Ramos (cell line): Measurements from ENCODE around the gene SDHAF2.

Source experiments
- in situ Hi-C: fragments of 300-500 bp; cut with MboI; formaldehyde crosslinking; loops from one replicate; pipeline ENCODE4 v1.14.3; 2022; ENCODE audit warnings: low sequenced_read_pairs; ENCODE audit not compliant: unreplicated experiment

Gene SDHAF2

DNA sequence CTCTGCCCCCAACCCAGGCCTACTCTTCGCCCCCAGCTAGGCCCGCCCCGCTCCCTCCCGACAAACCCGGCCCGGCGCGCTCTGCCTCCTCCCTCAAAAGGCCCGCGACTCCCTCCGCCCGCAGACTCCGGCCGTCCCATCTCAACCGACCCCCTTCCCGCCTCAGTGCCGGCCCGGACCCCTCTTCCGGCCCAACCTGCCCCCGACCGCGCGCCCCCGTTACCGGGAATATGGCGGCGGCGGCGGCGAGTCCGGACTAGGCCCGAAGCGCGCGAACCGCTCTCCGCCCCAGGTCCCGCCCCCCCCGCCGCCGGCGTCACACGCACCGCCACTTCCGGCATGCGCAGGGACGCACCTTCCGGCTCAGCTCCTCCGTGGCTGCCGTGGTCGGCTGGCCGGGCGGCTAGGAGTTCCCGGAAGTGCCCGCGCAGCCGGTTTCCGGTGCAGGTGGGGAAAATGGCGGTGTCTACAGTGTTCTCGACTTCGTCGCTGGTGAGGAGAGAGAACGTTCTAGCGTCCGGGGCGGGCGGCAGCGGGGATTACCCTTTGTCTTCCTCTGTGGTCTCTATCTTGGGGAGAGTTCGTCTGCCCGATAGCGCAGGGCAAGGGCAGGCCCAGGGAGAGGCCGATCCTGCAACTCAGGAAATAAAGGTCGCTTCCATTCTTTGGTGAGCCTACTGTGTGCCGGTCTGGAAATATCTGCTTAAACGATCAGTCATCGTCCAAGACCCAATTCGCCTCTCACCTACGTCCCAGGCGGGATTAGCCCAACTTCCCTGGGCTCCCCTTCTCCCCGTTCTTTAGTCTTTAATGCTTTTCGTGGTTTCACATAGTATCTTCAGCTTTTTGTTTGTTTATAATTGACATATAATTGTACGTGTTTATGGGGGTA, at the start of gene SDHAF2, which contains the start of gene CPSF7:
TSS of gene SDHAF2 (plus strand) at position 434 of the 892 bp plus-strand sequence. CDS start at position 457, 23 bp downstream.
TSS of gene CPSF7 (minus strand) at position 285 of the 892 bp plus-strand sequence. CDS start 740 bp downstream, outside the sequence.
- in situ Hi-C loops, result no loop called here

DNA sequence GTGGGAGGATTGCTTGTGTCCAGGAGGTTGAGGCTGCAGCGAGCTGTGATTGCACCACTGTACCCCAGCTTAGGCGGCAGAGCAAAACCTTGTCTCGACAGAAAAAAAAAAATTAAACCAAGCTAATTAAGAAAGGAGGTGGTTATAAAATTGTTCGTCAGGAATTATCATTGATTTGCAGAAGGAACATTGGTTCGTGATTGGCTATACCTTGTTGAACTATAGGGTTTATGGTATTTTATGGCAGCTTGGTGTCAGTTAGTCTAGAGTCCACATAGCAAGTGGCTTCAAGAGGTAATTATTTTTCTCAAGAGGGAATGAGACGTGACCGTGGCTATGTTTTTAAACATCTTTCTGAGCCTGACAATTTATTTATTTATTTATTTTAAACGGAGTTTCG, 49.0 kb upstream of the SDHAF2 start:
- in situ Hi-C loops, result loop anchor here (10.0 kb wide), 1 partner anchor 126 kb away; no protein-coding TSS in a partner anchor

DNA sequence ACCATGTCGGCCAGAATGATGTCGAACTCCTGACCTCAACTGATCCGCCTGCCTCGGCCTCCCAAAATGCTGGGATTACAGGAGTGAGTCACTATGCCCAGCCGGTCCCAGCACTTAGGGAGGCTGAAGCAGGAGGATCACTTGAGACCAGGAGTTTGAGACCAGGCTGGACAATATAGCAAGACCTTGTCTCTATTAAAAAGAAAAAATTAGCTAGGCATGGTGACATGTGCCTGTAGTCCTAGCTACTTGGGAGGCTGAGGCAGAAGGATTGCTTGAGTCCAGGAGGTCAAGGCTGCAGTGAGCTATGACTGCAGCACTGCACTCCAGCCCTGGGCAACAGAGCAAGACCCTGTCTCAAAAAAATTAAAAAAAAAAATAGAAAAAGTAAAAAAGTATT, 46.1 kb upstream of the SDHAF2 start:
- in situ Hi-C loops, result loop anchor here (10.0 kb wide), 1 partner anchor 129 kb away; no protein-coding TSS in a partner anchor

DNA sequence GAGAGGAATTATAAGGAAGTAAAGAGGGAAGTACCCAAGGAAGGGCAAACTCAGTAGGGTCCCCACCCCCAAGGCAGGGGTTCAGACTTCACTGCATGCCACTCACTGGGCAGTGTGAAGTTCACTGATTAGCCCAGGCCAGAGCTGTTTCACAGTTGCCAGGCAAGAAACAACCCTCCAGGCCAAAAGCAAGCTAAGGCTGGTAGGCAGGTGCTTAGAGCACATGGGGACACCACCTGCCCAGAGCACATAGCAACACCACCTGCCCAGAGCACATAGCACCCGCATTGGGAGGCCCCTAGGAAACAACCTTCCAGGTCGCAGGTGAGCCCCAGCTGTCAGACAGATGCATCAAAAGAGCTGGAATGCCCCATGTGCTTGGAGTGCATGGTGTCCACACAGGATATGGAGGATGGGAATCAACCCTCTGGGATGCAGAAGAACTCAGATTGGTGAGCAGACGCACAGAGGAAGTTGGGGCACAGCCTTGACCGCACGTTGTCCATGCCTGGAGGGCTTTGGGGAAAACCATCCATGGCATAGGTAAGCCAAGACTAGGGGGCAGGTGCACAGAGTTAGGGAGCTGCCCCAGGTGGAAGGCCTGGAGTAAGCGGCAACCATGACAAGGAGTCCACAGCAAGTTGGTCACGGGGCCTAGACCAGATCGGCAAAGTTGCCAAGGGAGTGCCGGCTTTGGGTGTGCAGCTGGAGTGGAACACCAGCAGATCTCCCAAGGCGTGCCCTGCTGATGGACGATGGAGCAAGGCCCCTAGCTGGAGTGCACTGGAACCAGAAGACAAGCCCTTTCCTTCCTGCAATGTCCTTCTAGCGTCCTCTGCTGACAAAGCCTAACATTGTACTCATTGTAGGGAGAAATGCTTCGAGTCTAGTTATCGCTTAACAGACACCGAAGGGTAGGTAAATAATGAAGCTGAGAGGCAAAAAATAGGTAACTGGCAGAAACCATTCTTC, 45.4 kb upstream of the SDHAF2 start:
- in situ Hi-C loops, result loop anchor here (5.0 to 10.0 kb wide), 2 partner anchors 47 to 130 kb away; no protein-coding TSS in a partner anchor

DNA sequence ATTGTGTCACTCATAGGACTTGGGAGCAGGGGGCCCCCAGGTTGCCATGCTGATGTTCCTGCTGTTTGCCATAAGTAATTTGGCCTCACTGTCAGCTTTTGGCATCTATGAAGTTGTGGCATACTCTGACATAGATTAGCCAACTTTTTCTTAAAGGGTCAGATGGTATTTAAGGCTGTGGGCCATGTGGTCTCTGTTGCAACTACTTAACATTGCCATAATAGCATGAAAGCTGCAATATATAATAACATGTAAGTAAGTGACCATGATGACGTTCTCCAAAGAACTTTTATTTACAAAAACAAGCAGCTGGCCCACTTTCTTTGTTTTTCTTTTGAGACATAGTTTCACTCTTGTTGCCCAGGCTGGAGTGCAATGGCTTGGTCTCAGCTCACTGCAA, 39.8 kb upstream of the SDHAF2 start:
- in situ Hi-C loops, result no loop called here

DNA sequence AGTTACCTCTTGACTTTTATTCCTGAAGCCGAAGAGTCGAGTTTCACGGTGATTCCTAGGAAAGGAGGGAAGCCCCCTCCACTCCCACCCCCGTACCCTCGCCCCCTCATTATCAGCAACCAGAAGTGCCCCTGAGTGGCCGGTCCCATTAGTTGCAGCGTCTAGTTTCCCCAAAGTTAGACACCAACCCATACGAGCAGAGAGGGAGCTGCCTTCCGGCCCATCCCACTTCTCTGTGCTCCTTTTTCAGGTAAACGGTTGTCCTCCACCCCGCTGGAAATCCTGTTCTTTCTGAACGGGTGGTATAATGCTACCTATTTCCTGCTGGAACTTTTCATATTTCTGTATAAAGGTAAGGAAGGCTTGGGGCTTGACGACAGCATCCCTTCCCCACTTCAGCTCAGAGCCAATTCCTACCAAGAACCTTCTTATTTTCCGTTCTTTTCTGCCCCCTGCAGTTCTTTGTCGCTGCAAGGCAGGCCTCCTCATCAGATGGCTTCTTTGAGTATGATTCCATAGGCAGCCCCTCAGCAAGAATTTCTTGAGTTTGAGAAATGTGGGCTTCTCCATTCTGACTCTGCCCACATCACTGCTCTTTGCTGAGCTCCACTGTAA, 36.8 kb upstream of the SDHAF2 start:
- in situ Hi-C loops, result no loop called here

DNA sequence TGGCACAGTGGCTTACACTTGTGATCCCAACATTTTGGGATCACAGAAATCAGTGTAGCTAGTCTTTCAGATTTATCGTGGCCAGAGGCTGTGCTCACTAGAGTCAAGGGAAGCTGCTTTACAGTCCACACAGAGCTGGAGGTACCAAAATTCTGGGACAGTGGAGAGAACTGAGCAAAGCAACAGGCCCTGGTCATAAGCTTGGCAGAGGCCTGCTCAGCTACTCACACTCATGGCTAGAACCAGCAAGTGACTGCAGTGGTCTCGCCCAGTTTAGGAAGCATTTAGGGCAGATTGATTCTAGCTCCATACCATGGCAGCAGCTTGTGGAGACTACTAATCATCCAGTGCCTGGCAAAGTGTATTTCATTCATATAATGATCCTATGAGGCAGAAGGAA, 28.8 kb upstream of the SDHAF2 start:
- in situ Hi-C loops, result no loop called here

DNA sequence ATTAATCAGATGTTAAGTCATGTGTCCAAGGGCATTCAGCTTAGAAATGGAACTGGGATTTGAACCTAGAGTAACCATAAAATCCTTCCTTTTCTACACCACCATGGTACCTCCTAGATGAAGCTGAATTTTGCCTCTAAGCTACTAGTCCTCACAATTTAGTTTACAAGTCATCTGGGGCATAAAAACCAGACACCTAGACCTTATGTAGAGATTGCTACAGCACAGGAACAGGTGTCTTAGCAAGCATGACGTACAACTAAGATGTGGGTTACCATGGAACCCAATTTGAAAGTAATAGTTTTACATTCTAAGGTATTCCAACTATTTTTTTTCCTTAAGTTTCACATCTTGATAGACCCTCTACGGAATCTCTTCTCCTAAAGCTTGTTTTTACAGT, 28.4 kb upstream of the SDHAF2 start:
- in situ Hi-C loops, result no loop called here

DNA sequence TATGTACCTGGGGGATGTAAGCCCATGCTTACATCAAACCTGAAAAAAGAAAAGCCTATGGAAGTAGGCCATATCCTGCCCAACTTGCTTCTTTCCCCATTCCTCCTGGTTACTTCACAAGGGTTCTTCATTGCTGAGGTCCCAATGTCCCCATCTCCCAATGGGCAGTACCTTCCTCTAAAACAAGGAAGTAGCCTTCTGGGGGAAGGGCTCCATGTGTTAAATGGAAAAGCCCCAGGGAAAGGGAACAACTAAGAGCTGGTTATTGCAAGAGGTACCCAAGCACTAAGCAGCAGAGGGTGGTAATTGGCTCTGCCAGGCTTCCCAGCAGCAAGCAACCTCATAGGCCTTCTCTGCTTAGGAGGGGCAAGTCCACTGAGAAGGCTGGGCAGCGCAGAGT, 26.3 kb upstream of the SDHAF2 start:
- in situ Hi-C loops, result no loop called here

DNA sequence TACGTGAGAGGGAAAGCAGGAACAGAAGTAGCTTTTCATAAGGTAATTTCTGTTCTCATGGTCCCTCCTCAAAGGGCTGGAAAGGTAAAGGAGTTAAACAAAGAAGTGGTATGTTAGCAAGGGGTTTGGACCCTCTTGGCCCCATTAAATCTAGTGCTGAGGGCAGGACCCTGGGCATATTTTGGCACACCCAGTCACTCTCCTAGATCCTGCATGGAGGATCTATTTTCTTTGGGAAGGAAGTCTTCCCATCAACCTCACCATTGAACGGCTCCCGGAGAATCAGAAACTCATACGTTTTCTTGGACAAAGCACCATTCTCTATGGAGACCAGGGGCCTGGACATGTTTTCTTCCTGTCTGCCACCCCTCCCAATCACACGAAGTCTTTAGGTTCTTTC, 25.8 kb upstream of the SDHAF2 start:
- in situ Hi-C loops, result no loop called here

DNA sequence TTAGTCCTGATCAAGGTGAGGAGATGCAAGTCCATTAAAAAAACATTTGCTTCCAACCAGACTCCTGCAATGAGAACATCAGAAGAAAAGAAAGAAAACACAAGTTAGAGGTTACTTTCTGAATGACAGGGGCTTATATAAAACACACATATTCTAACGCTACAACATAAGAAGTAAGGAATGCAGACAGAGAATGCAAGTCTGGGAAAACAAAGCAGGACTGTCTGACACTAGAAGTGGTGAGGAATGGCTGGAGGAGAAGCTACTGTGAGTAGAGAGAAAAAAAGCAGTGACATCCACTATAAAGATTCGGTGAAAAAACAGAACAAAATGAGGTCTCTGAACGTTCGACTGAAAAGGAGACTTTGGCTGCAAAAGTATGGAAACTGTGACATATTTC, 25.3 kb upstream of the SDHAF2 start:
- in situ Hi-C loops, result no loop called here

DNA sequence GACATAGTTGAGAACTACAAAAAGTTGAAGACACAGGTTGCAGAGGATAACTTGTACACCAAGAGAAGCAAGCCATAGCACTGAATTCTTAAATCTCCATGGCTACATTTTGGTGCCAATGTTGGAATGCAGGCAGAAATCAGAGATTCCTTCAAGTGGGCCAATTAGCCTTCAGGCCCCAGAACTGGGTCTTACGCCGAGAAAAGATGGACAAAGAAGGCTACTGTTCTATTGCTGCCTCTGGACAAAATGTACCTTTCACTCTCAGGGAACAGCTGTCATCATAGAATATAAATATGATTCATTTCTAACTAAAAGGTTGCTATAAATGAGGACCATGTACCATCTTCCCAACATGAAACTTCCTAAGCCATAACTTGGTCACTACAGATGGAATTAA, 23.9 kb upstream of the SDHAF2 start:
- in situ Hi-C loops, result no loop called here

DNA sequence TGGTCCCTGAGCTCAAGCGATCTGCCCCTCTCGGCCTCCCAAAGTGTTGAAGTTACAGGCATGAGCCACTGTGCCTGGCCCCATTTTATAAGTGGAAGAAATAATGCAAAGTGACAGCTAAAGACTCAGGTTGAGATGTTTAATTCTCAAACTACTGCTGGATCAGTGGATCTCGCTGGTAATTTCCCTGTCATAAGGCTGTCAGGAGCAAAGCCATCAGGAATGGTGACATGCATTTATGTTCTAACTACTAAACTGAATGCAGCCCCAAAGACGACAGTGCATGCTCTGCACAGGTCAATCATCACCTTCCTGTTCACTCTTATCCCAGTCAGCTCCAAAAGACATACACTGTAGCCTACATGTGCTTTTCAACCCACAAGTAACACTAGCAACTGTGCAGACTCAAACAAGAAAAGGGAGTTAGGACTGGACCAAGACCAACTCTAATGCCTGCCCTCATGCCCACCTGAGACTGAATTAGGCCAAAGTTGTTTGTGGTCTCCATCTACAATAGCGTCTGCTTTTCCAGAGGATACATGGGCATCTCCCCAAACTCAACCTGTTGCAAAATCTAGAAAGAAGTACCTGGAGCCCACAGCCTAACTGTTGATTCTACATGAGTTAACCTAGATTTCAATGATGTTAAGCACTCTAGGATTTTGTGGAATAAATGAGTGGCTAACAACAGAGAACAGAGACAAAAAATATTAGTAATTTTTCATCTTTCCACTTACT, 22.8 kb upstream of the SDHAF2 start:
- in situ Hi-C loops, result no loop called here

DNA sequence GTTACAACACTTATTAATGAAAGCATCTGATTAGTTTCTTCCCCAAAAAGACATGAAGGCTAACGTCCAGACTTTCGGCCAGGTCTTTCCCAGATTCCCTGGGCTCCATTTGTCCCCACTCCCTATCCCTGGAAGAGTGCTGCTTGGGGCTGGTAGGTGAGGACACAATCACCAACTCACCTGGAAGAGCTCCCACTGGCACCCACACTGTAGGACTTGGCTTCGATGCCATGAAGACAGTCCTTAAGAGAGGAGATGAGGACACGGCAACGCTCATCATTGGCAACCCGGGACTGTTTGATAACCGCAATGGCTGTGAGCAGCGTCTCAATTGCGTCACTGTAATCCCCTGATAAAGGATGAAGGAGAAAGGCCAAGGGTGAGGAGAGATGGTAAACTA, 18.3 kb upstream of the SDHAF2 start:
- in situ Hi-C loops, result no loop called here

DNA sequence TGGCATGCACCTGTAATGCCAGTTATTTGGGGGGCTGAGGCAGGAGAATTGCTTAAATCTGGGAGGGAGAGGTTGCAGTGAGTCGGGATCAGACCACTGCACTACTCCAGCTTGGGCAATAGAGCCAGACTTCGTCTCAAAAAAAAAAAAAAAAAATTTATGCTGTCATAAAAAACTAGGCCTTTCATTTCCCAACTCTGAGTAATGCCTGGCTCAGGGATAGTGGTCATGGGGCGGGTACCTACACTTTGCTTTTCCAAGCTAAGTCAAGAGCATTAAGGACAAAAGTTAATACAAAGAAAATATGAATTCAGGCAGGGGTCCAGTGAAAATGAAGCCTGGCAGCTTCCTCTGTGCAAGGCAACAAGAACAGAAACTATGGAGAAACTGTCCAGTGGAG, 16.4 kb upstream of the SDHAF2 start:
- in situ Hi-C loops, result no loop called here

DNA sequence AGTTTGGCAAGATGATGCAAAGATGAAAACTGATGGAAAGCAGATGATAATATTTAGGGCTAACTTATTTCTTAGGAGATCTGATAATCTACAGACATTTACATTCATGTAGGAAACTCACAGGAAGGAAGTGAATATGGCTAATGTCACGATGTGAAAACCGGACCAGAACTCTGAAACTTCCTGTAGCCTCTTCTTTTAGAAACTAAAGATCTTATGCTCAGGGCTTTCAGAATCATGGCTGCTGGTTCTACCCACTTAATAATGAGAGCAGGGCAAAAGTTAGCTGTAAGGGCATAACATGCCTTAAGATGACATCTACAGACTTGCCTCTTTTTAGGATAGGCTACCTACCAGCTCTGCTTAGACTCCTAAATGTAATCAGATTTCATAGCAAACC, 15.4 kb upstream of the SDHAF2 start:
- in situ Hi-C loops, result no loop called here

DNA sequence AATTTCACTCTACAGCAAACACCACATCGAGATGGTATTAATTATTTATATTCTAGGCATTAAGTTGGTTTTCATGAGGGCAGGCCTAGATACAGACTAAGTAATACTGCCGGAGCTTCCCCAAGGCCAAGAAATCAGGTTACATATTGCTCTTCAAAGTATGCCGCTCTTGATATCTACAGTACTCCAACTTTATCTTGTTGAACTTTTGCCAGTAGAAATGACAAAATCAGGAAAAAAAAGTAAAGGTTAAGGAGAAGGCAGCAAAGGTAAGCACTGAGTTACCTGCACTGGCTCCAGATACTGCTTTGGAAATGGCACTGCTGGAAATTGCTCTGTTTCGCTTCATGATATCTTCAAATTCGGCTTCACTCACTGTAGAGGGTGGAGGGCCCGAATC, 14.5 kb upstream of the SDHAF2 start:
- in situ Hi-C loops, result no loop called here

DNA sequence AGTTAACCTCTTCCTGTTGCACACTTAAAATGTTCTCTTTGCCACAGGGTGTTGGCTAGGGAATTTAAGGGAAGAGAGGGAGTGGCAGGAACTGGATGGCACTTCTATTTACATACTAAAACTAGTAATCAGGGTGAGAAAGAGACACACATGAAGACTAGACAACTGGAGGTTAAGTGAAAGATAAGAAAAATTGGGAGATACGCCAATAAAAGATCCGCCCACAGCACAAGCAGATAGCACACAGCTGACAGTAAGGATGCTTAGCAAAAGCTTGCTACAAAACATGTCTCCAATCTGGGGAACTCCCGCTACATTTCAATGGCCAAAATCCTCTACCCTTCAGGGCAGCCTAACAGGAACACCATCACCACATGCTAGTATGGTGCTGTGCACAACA, 13.0 kb upstream of the SDHAF2 start:
- in situ Hi-C loops, result no loop called here

DNA sequence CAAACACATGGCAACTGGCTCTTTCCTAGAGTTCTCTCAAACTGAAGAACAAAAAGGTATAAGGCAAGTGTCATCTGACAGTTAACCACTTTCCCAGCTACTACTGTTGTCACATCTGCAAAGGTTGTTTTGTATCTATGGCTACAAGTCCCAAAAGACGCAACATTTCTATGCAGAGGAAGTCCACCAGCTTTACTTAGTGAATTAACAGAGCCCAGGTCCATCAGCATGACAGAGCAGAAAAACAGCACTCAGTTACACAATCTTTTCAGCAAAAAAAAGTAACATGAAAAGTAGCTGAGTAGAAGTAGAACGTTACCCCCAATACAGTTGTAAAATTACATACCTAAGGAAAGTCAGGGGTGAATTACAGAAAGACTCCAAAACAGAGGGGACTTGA, 12.3 kb upstream of the SDHAF2 start:
- in situ Hi-C loops, result no loop called here

DNA sequence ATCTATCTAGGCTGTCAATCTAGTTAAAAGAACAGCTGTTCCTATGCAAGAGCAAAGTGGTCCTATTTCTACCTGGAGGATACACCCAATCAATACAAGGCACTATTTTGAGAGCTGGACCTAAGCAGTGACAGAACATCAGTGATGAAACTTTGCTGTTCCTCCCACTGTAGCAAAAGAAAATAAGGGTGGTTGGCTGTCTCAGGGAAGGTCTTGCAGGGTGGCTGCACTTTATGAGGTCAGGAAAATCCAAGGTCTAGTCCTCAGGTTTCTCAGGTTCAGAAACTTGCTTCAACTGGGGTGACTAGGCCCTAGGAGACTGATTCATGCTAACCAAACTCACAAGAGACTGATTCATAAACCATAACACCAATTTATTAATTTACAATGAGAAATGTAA, 11.8 kb upstream of the SDHAF2 start:
- in situ Hi-C loops, result no loop called here
